ENCODE measurements around the gene RUBCN. TPM values are rescaled to one million over a fixed set of nuclear protein-coding genes. Genes with fewer than 3 reads are reported as not detected.

Gene RUBCN
- 11.0 and 15.6 TPM in 2 replicates for total RNA-seq

GRCh38 chr3:197736491-197737318 is at the start of gene RUBCN:
Gene RUBCN (minus strand): TSS chr3:197736904. CDS start chr3:197736719, 185 bp downstream.

GRCh38 chr3:197749601-197750395 is 13.1 kb upstream of the RUBCN start, which contains the start of gene FYTTD1:
Gene FYTTD1 (plus strand): TSS chr3:197749883. CDS start chr3:197749972, 89 bp downstream.

Other genes with a start within 250 kb of the RUBCN start
- 3.7 and 7.0 TPM in 2 replicates for gene BDH1, start 180.9 kb downstream of the RUBCN start, total RNA-seq
- gene FYTTD1, start 13.0 kb upstream of the RUBCN start, total RNA-seq: 40.1 and 45.4 TPM in 2 replicates
- 19.1 and 27.5 TPM in 2 replicates for gene LRCH3, start 54.4 kb upstream of the RUBCN start, total RNA-seq
- 741 and 927 TPM in 2 replicates for gene RPL35A, start 213.3 kb upstream of the RUBCN start, total RNA-seq
- gene LMLN, start 223.3 kb upstream of the RUBCN start, total RNA-seq: 3.4 and 3.9 TPM in 2 replicates

Measured in epithelial cell of alveolus of lung (primary cell).